Measurements from ENCODE around the gene SNX5. TPM values are rescaled to one million over a fixed set of nuclear protein-coding genes. Genes with fewer than 3 reads are reported as not detected.

SNX5 gene
- total and polyA plus RNA-seq, 9 of the 15 experiments (the other 6 are each of a cell fraction or from before 2014, with no cell fraction given), result 53.5 to 276 (median 160) TPM

DNA sequence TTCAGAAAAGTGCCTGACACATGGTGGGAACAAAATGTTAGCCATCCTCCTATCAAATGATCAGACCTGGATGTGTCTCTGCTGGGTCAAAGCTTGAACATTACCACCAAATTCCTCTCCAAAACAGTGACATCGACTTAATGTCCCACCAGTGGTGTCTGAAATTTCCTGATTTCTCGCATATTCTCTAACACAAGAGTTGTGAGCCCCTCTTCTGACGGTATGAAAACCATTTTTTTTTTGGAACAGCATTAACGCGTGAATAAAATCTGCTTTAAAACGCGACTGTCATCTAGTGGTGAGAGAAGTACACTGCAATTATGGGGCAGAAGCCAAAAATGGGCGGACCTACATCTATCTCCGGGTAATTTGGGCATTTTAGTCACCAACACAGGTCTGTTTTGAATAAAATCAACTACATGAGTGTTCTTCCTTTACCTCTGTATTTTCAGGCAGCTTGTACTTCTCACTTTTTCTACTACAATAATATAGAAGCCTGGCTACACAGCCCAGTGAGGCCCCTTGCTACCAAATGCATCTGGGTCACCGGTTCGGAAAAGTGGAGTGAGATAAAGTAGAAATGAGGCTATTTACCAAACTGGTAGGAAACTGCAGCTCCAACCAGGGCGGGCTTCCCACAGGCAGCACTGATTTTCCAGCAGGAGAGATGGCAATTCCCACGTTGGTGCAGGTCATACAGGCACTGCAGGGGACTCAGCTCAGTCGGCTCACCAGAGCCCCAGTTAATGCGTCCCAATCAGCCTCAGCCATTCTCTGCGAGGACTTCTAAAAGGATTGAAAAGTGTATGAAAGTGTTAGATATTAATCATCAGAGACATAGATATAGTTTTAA lies 27.6 kb upstream of the SNX5 start (continued):
- TF ChIP-seq, protein P1, sequence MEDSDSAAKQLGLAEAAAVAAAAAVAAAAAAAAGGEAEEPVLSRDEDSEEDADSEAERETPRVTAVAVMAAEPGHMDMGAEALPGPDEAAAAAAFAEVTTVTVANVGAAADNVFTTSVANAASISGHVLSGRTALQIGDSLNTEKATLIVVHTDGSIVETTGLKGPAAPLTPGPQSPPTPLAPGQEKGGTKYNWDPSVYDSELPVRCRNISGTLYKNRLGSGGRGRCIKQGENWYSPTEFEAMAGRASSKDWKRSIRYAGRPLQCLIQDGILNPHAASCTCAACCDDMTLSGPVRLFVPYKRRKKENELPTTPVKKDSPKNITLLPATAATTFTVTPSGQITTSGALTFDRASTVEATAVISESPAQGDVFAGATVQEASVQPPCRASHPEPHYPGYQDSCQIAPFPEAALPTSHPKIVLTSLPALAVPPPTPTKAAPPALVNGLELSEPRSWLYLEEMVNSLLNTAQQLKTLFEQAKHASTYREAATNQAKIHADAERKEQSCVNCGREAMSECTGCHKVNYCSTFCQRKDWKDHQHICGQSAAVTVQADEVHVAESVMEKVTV (CRISPR knock-in tag; IDR thresholded peaks at IDR 0.05), result peak; percentile 42; the same call in 1 of the 2 replicates
- TF ChIP-seq STAG1 (CRISPR knock-in tag; IDR thresholded peaks at IDR 0.05; ENCODE audit: borderline replicate concordance) (peak; percentile 22; the same call in 1 of the 2 replicates), ZNF384 (IDR thresholded peaks at IDR 0.05; ENCODE audit: low read depth, low read length) (peak; percentile 80), MYC (IDR thresholded peaks at IDR 0.05; ENCODE audit: low read depth, low read length) (peak; percentile 20; the same call in 1 of the 2 replicates), MYC (CRISPR knock-in tag; IDR thresholded peaks at IDR 0.05; ENCODE audit: borderline replicate concordance, low read depth) (no peak)

GRCh38 chr20:17993546-17993945 lies 25.0 kb upstream of the SNX5 start:
- Histone ChIP-seq H3K79me2 (ENCODE audit: control insufficient read depth, insufficient read depth, low read length) (no peaks in the 10 kb centered on the region), H3K9me1 (ENCODE audit: control insufficient read depth, insufficient read depth, low read length) (no peaks in the 10 kb centered on the region), H3K4me1 (replicated peaks in 1 of 2; ENCODE audit: control insufficient read depth in 2 of 2, insufficient read depth in 2 of 2, low read length in 2 of 2) (no peaks in the 10 kb centered on the region; a peak in 1 of 5 replicates), H3K4me2 (ENCODE audit: insufficient read depth, low read length) (no peak overlapping the region), H3K9ac (ENCODE audit: insufficient read depth in 1 of 2, low read depth in 2 of 2, low read length in 2 of 2) (no peak overlapping the region), H2AFZ (ENCODE audit: low read depth, low read length) (no peak overlapping the region), H4K20me1 (replicated peaks; ENCODE audit: control insufficient read depth, insufficient read depth, low read length) (no peaks in the 10 kb centered on the region), H3K9me3 (replicated peaks; ENCODE audit: control insufficient read depth, insufficient read depth, low read depth, low read length) (no peaks in the 10 kb centered on the region), H3K36me3 (ENCODE audit: control insufficient read depth, insufficient read depth, low read length) (peaks cover 20% of the 10 kb centered on the region; the same call in 2 of the 3 replicates), H3K27ac (ENCODE audit: extremely low read depth, low read depth, low read length) (no peak overlapping the region), H3K4me3 (no peak overlapping the region), H3K27me3 (ENCODE audit: control insufficient read depth in 2 of 2, insufficient read depth in 2 of 2, low read length in 2 of 2) (no peaks in the 10 kb centered on the region)
- intact Hi-C loops (cut with micrococcal nuclease) (loop anchor here (10.0 kb wide), 4 partner anchors 99 to 489 kb away; partner anchors contain the start of genes BFSP1 and RRBP1), in situ Hi-C loops (cut with MboI) (no loop called here)
- ChIA-PET POLR2A (no interaction called here), CTCF (ENCODE audit: low intra/inter-chr PET ratio) (no interaction called here)
- ATAC-seq (no peak), FAIRE-seq (no peak), DNase-seq (ENCODE audit: extremely low read depth in 1 of 4, low spot score in 3 of 4) (no peak)
- TF ChIP-seq MCM2 (IDR thresholded peaks at IDR 0.05; ENCODE audit: low read depth) (no peak), RFX1 (IDR thresholded peaks at IDR 0.05) (peak; percentile 58)
- WGBS (ENCODE audit: insufficient coverage, low coverage, missing lambda C conversion rate), result 93% methylated on average over 3 of the region's 3 CpGs
- no TSS peak for BruUV-seq (replicated peaks)

Data from K562 (cell line).